ENCODE measurements around the gene TAF11L3. TPM values are rescaled to one million over a fixed set of nuclear protein-coding genes. Genes with fewer than 3 reads are reported as not detected.
"Not testable (repeated sequence)": the region's sequence is repeated elsewhere in the genome, so short reads cannot be mapped to it uniquely, and the experiment has no call there.

The TAF11L3 gene
- total RNA-seq, 5 donors from 2014 or later (not counting 1 experiment from before 2014, with no cell fraction given) = not detected

DNA sequence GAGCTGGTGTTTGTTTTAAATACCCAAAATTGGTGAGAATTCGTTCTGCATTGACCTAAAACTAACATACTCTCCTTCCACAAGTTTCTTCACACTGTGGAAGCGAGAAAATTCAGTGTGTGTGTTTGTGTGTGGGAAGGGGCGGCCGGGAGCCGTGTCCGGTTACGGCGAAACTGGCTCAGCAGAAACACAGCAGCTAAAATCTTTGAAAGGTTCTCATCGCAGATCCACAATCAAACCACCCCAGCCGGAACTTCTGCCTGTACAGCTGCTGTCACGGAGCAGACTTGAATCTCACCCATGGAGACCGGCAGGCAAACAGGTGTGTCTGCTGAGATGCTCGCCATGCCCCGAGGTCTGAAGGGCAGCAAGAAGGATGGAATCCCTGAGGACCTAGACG is 10.2 kb downstream of the TAF11L3 start, which contains the start of gene TAF11L6:
Gene TAF11L6 (plus strand): TSS at position 301 of the 400 bp plus-strand sequence.
- H3K9me3 Mint-ChIP-seq; H3K27me3 ChIP-seq (replicated peaks in 1 of 2; ENCODE audit: control insufficient read depth in 2 of 2, extremely low read depth in 1 of 2, insufficient read depth in 2 of 2, low read length in 1 of 2); CTCF ChIA-PET; H3K4me1 Mint-ChIP-seq; H3K36me3 Mint-ChIP-seq; H3K27me3 Mint-ChIP-seq; POLR2A ChIA-PET; DNase-seq; H3K4me3 ChIP-seq (ENCODE audit: control insufficient read depth in 1 of 2, extremely low read depth in 1 of 2, low read length in 1 of 2); H3K4me1 ChIP-seq (ENCODE audit: control insufficient read depth in 1 of 2, extremely low read depth in 1 of 2, insufficient read depth in 2 of 2, low read length in 2 of 2); H3K36me3 ChIP-seq (ENCODE audit: control insufficient read depth in 2 of 2, extremely low read depth in 1 of 2, insufficient read depth in 1 of 2, low read length in 1 of 2); H3K27ac ChIP-seq (ENCODE audit: low read length); ATAC-seq (replicated peaks in 1 of 4); H3K4me3 Mint-ChIP-seq; H3K27ac Mint-ChIP-seq; H3K9me3 ChIP-seq: not testable (repeated sequence)
- WGBS (ENCODE audit: insufficient coverage) = no CpG with 5 or more reads among the region's 15 CpGs

Other genes starting within 250 kb of the TAF11L3 start
- not detected for gene TAF11L2, start 20.1 kb upstream of the TAF11L3 start, total RNA-seq
- gene TAF11L4, start 3.4 kb downstream of the TAF11L3 start, total RNA-seq = not detected
- not detected for gene TAF11L5, start 6.9 kb downstream of the TAF11L3 start, total RNA-seq
- gene TAF11L6, start 10.3 kb downstream of the TAF11L3 start, total RNA-seq = not detected
- gene TAF11L7, start 67.4 kb downstream of the TAF11L3 start, total RNA-seq = not detected
- gene TAF11L8, start 72.6 kb downstream of the TAF11L3 start, total RNA-seq = not detected
- gene TAF11L9, start 76.0 kb downstream of the TAF11L3 start, total RNA-seq = not detected
- not detected for gene TAF11L10, start 79.5 kb downstream of the TAF11L3 start, total RNA-seq
- gene TAF11L11, start 85.8 kb downstream of the TAF11L3 start, total RNA-seq = not detected
- not detected for gene TAF11L12, start 92.0 kb downstream of the TAF11L3 start, total RNA-seq
- not detected for gene TAF11L13, start 113.7 kb downstream of the TAF11L3 start, total RNA-seq
- gene TAF11L14, start 116.1 kb downstream of the TAF11L3 start, total RNA-seq = not detected